SH-SY5Y (cell line): Measurements from ENCODE around the gene COMMD10.

Experiments used
- GATA2 ChIP-seq: IDR thresholded peaks from 2 replicates; pipeline ENCODE4 v1.6.1; 2011; ENCODE audit warnings: mild to moderate bottlenecking, low read depth, low read length
- GATA3 ChIP-seq: IDR thresholded peaks from 2 replicates; pipeline ENCODE4 v1.6.1; 2011; ENCODE audit warnings: low read depth, mild to moderate bottlenecking, low read length, moderate library complexity

DNA sequence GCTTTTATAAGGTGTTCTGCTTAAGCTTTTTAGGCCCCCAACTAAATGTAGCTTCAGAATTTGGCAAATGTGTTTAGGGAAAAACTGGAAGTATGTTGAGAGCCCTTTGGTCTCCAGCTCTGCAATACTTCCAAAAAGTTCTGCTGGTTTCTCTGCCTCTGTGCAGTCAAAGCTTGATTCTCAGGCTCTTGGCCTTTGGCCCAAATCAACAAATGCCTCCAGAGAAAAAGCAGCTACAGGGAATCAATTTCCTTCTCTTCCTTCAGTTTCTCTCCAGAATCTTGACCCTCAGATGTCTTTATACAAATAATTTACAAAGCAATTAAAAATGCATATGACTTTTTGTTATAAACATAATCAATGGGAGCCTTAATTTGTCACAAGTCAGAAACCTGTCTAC, 235.7 kb downstream of the COMMD10 start:
- TF ChIP-seq GATA3: no peak
- no peak for TF ChIP-seq GATA2
